Activated CD8-positive, alpha-beta memory T cell treated with anti-CD3 and anti-CD28 coated beads for 48 hours (primary cell): ENCODE data around the gene STYX.
"Not testable (repeated sequence)": the region's sequence is repeated elsewhere in the genome, so short reads cannot be mapped to it uniquely, and the experiment has no call there.

Experiments used
- DNase-seq, 3 experiments: peaks; one replicate each; pipeline ENCODE4 v3.0.0-alpha.2; 2020; ENCODE audit warnings: low read depth in 2 of 3, low spot score in 2 of 3

Gene STYX

GRCh38 chr14:52724360-52724644 is 5.7 kb upstream of the STYX start:
- no peak for DNase-seq

DNA sequence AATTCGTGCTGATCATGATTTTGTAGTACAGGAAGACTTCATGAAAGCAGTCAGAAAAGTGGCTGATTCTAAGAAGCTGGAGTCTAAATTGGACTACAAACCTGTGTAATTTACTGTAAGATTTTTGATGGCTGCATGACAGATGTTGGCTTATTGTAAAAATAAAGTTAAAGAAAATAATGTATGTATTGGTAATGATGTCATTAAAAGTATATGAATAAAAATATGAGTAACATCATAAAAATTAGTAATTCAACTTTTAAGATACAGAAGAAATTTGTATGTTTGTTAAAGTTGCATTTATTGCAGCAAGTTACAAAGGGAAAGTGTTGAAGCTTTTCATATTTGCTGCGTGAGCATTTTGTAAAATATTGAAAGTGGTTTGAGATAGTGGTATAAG is 2.5 kb upstream of the STYX start:
- DNase-seq, result not testable (repeated sequence)

- DNase-seq, result not testable (repeated sequence)
Measured at GRCh38 chr14:52729035-52729434, 931 bp upstream of the STYX start.

- DNase-seq, result no peak
Measured at GRCh38 chr14:52729585-52729924, 411 bp upstream of the STYX start.

DNA sequence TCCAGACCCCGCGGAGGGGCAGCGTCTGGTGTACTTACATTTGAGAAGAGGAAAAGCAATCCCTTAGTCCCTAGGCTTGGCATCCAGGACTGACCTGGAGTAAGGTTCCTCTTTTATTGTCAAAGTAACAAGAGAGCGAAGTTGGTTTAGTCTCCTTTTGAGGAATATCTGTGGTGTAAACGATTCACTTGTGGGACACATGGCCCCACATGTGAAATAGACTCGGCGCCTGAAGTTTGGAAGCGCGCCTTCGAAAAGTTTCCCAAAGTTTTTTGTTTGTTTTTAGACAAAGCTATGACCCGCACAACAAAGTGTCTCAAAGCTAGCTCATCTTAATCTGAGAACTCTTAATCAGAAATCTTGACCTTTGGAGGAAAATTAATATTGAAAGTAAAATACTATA is 744 bp downstream of the STYX start:
- DNase-seq, result no peak

DNA sequence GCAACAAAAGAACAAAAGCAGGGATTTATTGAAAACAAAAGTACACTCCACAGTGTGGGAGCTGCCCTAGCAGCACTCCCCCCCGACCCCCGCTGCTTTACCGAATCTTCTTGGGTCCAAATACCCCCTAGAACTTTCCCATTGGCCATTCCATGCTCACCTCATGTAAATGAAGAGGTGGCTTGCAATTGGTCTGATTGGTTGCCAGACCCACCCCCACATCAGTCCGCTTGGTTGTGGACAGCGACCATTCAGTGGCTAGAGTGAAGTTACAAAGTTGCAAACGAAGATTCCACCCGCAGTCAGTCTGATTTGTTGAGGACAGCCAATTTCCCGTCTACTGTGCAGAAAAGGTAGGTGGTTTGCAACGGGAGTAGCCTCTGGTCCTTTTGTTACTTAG is 3.9 kb downstream of the STYX start:
- no peak for DNase-seq

DNA sequence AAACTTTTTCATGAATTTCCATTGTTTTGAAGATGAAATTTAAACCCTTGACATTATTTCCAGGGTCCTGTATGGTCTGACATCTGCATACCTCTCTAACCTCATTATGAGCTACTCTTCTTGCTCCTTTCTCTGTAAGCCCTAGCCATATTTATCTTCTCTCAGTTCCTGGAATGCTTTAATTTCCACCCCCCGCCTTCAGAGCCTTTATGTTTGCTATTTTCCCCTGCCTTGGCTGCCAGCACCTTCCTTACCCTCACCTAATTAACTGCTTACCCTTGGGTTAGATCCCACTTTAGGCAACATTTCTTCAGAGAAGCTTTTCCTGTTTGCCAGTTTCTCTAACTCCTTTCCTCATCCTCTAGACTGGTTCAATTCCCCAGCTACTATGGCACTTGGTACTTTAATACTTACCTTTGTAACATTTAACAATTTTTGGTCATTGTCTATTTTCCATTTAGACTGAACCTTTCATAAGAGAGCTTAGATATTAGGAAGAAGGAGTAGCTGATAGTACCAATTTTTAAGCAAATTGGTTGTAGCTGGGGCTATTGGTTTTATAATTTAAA is 6.0 kb downstream of the STYX start:
- DNase-seq, result no peak

DNA sequence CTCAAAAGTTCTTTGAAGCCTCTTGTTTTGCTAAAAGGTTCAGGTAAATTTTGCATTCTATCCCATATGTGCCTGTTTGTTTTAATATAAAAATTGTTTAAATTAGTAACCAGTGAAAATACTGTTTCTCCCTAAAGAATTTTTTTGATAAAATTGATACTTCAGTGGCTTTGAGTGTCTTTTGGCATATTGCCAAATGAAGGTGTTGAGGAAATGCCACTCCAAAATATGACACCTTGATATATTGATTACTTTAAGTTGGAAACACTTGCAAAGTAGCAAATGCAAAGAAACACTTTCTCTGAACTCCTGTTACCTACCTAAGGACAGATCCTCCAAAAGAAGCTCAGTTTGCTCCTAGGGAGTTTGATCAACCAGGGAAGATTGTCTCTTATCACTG is 8.4 kb downstream of the STYX start:
- DNase-seq, result no peak

GRCh38 chr14:52740751-52741150 is 10.8 kb downstream of the STYX start:
- no peak for DNase-seq

DNA sequence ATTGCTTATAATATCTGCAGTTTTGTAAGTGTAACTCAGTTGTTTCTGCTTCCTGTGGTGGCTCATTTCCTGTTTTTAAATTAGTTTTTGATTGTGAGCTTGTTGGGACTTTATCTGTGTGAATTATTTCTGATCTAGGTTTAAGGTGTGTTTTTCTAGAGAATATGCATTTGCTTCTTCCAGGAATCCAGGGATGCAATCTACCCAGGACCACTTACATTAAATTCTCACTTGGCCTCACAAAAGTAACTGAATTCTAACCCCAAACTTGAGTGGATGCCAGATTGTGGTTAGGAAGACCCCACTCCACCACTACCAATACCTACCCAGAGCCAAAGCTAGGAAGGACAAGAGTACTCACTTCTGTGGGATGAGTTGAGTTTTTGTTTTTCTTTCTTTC is 11.9 kb downstream of the STYX start:
- DNase-seq, result no peak

DNA sequence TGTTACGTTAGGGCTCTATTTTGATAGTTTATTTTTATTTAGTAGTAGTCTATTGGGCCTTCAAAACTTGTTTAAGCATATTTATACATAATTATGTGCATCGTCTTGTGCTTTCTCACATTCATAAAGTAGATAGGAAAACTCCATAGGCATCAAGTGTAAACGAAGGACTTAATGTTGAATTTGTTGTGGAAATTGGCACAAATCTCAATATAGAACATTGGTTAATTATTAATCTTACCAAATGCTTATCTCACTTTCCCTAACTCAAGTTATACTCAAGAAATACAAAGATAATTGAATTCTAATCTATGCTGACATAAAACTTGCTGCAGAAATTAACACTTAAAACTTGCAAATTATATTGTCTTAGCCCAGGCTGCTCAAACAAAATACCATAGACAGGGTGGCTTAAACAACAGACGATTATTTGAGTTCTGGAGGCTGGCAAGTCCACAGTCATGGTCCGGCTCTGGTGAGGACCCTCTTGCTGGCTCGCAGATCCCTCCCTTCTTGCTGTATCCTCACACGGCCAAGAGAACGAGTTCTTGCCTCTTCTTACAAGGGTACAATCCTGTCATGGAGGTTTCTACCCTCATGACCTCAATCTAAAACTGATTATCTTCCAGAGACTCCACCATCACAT is 18.8 kb downstream of the STYX start:
- DNase-seq, result no peak

GRCh38 chr14:52755607-52756316 is 25.8 kb downstream of the STYX start:
- no peak for DNase-seq

- DNase-seq, result no peak
Measured at GRCh38 chr14:52759145-52759544, 29.2 kb downstream of the STYX start.

DNA sequence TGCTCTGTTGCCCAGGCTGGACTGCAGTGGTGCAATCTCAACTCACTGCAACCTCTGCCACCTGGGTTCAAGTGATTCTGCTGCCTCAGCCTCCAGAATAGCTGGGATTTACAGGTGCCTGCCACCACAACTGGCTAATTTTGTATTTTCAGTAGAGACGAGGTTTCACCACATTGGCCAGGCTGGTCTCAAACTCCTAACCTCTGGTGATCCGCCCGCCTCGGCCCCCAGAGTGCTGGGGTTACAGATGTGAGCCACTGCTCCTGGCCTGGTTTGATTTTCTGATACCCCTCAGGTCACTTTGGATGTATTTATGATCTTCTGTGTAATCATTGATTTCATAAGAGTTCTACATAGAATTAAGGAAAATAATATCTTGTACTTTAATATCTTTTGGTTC is 33.0 kb downstream of the STYX start:
- DNase-seq, result not testable (repeated sequence)

DNA sequence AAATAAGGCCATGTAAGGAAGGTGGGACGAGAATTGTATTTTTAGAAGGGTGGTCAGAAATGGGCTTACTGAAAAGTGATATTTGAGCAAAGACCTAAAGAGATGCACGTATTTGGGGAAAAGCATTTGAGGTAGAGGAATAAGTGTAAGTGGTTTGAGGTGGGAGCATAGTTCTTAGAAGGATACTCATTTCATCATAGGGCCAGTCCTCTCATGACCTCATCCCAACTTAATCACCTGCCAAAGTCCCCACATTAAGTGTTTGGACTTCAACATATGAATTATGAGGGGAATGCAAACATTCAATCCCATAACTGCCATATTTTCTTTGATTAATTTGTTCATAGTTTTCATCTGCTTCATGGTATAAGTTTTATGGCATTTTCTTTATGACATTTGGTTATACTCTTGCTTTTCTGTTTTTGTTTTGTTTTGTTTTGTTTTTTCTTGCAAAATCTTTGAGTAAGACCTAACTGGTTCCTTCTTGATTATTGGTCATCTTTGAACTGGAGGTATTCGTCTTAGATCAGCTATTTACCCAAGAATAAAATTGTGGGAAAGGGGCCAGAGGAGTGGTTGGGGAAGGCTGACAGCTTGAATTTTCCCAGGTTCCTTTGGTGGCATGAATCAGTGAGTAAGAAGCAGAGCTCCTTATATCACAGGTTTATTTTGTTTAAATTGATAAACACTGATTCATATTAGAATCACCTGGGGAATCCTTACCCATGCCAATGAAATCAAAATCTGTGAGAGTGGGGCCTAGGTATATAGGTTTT is 37.3 kb downstream of the STYX start:
- DNase-seq, result no peak

- no peak for DNase-seq
Measured at GRCh38 chr14:52769887-52770286, 39.9 kb downstream of the STYX start.

DNA sequence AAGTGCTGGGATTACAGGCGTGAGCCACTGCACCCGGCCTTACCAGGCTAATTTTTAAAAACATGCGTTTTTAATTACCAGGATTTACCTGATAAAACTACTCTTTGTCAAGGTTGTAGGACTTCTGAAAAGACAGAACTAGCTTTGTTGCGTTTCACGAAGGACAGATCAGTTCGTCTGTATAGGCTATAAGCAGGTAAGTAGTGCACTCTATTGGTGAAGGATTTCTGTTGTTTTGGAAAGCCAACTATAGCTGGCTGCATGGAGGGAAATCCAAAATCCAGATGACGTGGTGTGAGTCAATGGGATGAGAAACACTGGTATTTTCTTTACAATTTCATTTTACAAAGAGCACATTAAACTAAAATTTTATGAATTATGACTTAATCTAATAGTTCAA is 46.9 kb downstream of the STYX start:
- DNase-seq, result no peak

DNA sequence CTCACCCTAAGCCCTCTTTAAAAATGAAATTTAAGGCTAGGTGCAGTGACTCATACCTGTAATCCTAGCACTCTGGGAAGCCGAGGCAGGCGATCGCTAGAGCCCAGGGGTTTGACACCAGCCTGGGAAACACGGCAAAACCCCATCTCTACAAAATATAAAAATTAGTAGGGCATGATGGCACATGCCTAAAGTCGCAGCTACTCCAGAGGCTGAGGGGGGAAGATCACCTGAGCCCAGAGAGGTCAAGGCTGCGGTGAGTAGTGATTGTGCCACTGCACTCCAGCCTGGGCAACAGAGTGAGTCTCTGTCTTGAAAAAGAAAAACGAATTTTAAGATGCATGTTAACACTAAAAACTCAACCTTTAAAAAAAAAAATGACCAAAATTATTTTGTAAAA is 48.7 kb downstream of the STYX start:
- no peak for DNase-seq

DNA sequence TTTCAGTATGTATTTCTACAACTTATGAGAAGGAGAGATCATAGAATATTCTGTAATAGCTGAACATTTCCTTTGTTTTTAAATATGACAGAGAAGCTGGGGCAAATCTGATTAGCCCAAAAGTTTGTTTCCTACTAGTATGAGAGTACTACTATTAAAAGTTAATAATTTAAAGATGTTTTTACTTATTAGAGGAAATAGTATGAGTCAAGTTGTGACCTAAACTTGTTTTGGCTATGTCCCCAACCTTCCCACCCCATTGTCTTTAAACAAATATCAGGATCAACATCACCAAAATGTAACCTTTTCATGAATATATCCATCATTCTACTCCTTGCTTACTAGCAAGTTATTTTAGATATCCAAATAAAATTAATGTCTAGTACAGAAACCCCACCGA is 50.9 kb downstream of the STYX start:
- DNase-seq, result no peak

- DNase-seq, result no peak
Measured at GRCh38 chr14:52781629-52782028, 51.7 kb downstream of the STYX start.

GRCh38 chr14:52783206-52783605 is 53.2 kb downstream of the STYX start:
- no peak for DNase-seq

DNA sequence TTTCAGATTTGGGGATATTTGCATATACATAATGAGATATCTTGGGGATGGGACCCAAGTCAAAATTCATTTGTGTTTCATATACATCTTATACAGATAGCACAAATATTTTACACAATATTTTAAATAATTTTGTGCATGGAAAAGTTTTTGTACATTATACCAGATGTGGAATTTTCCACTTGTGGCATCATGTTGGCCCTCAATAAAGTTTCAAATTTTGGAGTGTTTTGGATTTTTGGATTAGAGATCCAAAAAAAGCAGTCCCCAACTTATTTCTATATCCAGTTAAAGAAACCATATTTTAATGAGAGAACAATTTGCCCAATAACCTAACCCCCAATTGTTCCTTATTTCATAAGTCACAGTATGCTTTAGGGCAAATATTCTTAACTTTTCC is 56.9 kb downstream of the STYX start:
- DNase-seq, result no peak
